ENCODE results near the gene PNMA5. TPM values are rescaled to one million over a fixed set of nuclear protein-coding genes. Genes with fewer than 3 reads are reported as not detected.

Gene PNMA5
- total and polyA plus RNA-seq, 8 donors = 0.07 to 0.17 (median 0.11) TPM; not detected in 2

DNA sequence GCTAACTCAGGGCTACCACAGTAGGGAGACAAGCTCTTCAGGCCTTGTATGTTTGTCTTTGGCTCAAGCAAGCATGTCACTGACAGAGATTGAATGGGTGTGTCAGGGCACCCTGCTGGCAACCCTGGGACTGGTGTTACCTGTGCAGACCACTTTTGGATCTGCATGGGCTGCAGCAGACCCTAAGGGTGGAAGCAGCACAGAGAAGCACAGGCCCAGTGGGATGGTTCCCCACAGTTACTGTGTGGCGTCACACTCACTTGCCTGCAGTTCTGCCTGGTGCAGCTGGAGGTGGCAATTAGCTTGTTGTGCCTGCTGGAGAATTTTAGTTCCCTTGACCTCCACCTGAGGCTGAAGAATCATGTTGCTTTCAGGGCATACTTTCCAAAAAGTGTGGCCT lies 50.1 kb downstream of the PNMA5 start:
- Histone ChIP-seq H3K36me3 (no peaks in the 10 kb centered on the region), H3K4me3 (no peak overlapping the region), H3K27me3 (no peaks in the 10 kb centered on the region), H3K27ac (no peak overlapping the region), H3K9me3 (no peaks in the 10 kb centered on the region), H3K4me1 (no peaks in the 10 kb centered on the region)
- TF ChIP-seq, protein P1, sequence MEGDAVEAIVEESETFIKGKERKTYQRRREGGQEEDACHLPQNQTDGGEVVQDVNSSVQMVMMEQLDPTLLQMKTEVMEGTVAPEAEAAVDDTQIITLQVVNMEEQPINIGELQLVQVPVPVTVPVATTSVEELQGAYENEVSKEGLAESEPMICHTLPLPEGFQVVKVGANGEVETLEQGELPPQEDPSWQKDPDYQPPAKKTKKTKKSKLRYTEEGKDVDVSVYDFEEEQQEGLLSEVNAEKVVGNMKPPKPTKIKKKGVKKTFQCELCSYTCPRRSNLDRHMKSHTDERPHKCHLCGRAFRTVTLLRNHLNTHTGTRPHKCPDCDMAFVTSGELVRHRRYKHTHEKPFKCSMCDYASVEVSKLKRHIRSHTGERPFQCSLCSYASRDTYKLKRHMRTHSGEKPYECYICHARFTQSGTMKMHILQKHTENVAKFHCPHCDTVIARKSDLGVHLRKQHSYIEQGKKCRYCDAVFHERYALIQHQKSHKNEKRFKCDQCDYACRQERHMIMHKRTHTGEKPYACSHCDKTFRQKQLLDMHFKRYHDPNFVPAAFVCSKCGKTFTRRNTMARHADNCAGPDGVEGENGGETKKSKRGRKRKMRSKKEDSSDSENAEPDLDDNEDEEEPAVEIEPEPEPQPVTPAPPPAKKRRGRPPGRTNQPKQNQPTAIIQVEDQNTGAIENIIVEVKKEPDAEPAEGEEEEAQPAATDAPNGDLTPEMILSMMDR (IDR thresholded peaks at IDR 0.05) = no peak
- intact Hi-C loops (cut with DNase I) = no loop called here
- no peak for ATAC-seq
- DNase-seq = peak in 1 of 4 donors; percentile 24

DNA sequence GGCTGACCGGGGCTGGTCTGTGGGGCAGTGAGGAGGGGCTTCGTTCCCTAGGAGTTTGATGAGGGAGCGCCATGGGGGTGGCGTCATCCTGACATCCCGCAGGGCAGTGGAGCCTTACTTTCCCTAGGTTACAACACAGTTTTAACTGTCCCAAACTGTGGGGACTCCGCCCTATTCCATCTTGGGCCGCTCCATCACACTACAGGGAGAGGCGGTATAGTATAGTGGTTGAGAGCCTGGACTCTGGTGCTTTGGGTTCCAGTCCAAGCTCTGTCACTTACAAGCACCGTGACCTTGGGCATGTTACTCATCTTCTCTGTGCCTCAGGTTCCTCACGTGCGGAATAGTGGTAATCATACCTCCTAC lies 51.9 kb downstream of the PNMA5 start:
- Histone ChIP-seq H3K9me3 (no peaks in the 10 kb centered on the region), H3K36me3 (no peaks in the 10 kb centered on the region), H3K4me1 (no peaks in the 10 kb centered on the region), H3K27ac (peak overlapping the region; percentile 65 to 77), H3K4me3 (peak overlapping the region; percentile 21 to 45), H3K27me3 (no peaks in the 10 kb centered on the region)
- TF ChIP-seq, protein P1 (IDR thresholded peaks at IDR 0.05) = no peak
- intact Hi-C loops (cut with DNase I) = no loop called here
- DNase-seq (no peak), ATAC-seq (peak; percentile 6)

DNA sequence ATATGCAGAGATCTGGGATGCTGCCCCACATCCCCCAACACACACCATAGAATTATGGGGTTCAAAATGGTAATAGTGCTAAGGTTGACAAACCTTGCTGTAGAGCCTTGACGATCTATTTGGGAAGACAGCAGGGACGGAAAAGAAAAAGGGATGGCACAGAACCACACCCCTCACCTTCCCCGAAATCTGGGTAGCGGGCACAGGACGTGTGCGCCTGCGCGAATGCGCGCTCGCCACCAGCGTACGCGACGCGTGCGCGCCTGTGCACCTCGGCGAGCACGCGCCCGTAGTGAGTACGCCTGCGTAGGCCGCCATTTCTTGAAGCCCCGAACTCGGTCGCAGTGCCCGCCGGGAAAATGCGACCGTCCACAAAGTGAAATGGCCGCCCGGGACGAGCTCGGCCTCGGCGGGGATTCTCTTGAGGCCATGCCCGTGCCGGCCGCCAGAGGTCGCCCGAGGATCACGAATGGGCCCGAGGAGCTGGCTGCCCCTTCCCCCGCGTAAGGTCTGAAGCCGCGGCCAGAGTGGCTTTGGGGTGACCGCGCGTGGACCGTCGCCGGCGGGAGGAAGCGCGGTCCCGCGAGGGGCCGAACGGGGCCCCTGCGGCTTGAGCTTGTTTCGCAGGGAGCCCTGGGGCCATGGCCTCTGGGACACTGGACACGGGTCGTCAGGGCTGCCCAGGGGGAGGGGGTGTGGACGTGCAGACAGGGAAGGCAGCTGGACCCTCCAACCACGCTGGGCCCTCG lies 52.4 kb downstream of the PNMA5 start:
- Histone ChIP-seq H3K4me1 (no peaks in the 10 kb centered on the region), H3K4me3 (peak overlapping the region; percentile 21 to 45), H3K27me3 (no peaks in the 10 kb centered on the region), H3K36me3 (no peaks in the 10 kb centered on the region), H3K9me3 (no peaks in the 10 kb centered on the region), H3K27ac (peak overlapping the region; percentile 65 to 77)
- ATAC-seq (peak; percentile 97), DNase-seq (peak; percentile 86 to 96 (median 92))
- TF ChIP-seq, protein P1 (IDR thresholded peaks at IDR 0.05) = peak; percentile 68 to 91
- intact Hi-C loops (cut with DNase I) = no loop called here

Other genes with a start within 250 kb of the PNMA5 start
- gene MAGEA2, start 240.3 kb downstream of the PNMA5 start, total RNA-seq = not detected
- gene MAGEA2, start 240.3 kb downstream of the PNMA5 start, polyA plus RNA-seq (ENCODE audit: insufficient read length in 6 of 6) = not detected
- gene CSAG3, start 234.9 kb downstream of the PNMA5 start, total RNA-seq = not detected
- gene CSAG3, start 234.9 kb downstream of the PNMA5 start, polyA plus RNA-seq (ENCODE audit: insufficient read length in 6 of 6) = not detected
- not detected for gene MAGEA6, start 224.4 kb downstream of the PNMA5 start, total RNA-seq
- gene MAGEA6, start 224.4 kb downstream of the PNMA5 start, polyA plus RNA-seq (ENCODE audit: insufficient read length in 6 of 6) = not detected
- 10 to 100 TPM; 33.5 to 37.2 TPM for gene CETN2, start 163.4 kb downstream of the PNMA5 start, total RNA-seq
- 10 to 100 TPM; 69.9 to 94.4 (median 84.1) TPM for gene CETN2, start 163.4 kb downstream of the PNMA5 start, polyA plus RNA-seq (ENCODE audit: insufficient read length in 6 of 6)
- 10 to 100 TPM; 21.1 to 42.5 TPM for gene NSDHL, start 163.1 kb downstream of the PNMA5 start, total RNA-seq
- 10 to 100 TPM; 15.0 to 22.0 (median 17.8) TPM for gene NSDHL, start 163.1 kb downstream of the PNMA5 start, polyA plus RNA-seq (ENCODE audit: insufficient read length in 6 of 6)
- 10 to 100 TPM; 11.5 to 22.0 TPM for gene ZNF185, start 96.0 kb downstream of the PNMA5 start, total RNA-seq
- gene ZNF185, start 96.0 kb downstream of the PNMA5 start, polyA plus RNA-seq (ENCODE audit: insufficient read length in 6 of 6) = 10 to 100 TPM; 16.1 to 26.2 (median 20.0) TPM
- gene PNMA3, start 62.4 kb upstream of the PNMA5 start, total RNA-seq = under 1 TPM; 0.12 to 0.13 TPM
- 1 to 10 TPM; 2.1 to 3.9 (median 2.8) TPM for gene PNMA3, start 62.4 kb upstream of the PNMA5 start, polyA plus RNA-seq (ENCODE audit: insufficient read length in 6 of 6)
- 1 to 10 TPM; 2.2 to 3.1 TPM for gene PNMA6A, start 78.3 kb upstream of the PNMA5 start, total RNA-seq
- 1 to 10 TPM; 1.7 to 2.8 (median 2.4) TPM for gene PNMA6A, start 78.3 kb upstream of the PNMA5 start, polyA plus RNA-seq (ENCODE audit: insufficient read length in 6 of 6)
- gene MAGEA1, start 185.2 kb upstream of the PNMA5 start, total RNA-seq = not detected
- gene MAGEA1, start 185.2 kb upstream of the PNMA5 start, polyA plus RNA-seq (ENCODE audit: insufficient read length in 6 of 6) = not detected